Measurements from ENCODE around the gene TRAPPC3. TPM values are rescaled to one million over a fixed set of nuclear protein-coding genes. Genes with fewer than 3 reads are reported as not detected.

TRAPPC3 gene
- total RNA-seq, 1 donor from 2014 or later, result 95.9 TPM

DNA sequence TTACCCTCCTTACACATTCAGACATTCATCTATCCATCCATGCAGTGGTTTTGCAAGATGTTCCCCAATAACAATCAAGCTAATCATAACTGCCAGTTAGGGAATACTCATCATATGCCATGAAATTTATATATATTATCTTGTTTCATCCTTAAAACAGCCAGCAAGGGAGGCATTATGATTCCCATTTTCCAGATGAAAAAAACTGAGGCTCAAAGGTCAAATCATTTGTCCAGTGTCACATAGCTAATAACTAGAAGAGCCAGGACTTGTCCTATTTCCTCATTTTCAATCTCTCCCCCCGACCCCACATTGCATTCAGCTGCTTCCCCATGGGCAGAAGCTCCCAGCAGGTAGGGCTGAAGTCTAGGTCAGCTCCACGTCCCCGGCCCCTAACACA, 17.3 kb downstream of the TRAPPC3 start:
- H3K4me3 ChIP-seq (ENCODE audit: low read depth, low read length), result no peak overlapping the region
- DNase-seq (ENCODE audit: low read depth), result no peak
- TF ChIP-seq, protein P1, sequence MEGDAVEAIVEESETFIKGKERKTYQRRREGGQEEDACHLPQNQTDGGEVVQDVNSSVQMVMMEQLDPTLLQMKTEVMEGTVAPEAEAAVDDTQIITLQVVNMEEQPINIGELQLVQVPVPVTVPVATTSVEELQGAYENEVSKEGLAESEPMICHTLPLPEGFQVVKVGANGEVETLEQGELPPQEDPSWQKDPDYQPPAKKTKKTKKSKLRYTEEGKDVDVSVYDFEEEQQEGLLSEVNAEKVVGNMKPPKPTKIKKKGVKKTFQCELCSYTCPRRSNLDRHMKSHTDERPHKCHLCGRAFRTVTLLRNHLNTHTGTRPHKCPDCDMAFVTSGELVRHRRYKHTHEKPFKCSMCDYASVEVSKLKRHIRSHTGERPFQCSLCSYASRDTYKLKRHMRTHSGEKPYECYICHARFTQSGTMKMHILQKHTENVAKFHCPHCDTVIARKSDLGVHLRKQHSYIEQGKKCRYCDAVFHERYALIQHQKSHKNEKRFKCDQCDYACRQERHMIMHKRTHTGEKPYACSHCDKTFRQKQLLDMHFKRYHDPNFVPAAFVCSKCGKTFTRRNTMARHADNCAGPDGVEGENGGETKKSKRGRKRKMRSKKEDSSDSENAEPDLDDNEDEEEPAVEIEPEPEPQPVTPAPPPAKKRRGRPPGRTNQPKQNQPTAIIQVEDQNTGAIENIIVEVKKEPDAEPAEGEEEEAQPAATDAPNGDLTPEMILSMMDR (conservative IDR thresholded peaks at IDR 0.05; ENCODE audit: low read depth, low read length), result no peak

DNA sequence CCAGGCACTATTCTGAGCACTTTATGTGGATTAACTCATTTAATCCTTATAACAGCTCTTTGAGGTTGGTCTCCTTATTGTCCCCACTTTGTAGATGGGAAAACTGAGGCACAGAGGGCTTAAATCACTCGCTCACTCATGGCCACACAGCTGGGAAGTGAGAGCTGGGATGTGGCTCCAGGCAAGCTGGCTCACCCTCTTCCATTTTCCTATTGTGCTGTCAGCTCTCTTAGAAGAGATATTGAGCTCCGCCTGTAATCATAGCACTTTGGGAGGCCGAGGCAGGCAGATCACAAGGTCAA, 20.4 kb downstream of the TRAPPC3 start:
- H3K4me3 ChIP-seq (ENCODE audit: low read depth, low read length), result no peak overlapping the region
- TF ChIP-seq, protein P1 (conservative IDR thresholded peaks at IDR 0.05; ENCODE audit: low read depth, low read length), result no peak
- DNase-seq (ENCODE audit: low read depth), result no peak

DNA sequence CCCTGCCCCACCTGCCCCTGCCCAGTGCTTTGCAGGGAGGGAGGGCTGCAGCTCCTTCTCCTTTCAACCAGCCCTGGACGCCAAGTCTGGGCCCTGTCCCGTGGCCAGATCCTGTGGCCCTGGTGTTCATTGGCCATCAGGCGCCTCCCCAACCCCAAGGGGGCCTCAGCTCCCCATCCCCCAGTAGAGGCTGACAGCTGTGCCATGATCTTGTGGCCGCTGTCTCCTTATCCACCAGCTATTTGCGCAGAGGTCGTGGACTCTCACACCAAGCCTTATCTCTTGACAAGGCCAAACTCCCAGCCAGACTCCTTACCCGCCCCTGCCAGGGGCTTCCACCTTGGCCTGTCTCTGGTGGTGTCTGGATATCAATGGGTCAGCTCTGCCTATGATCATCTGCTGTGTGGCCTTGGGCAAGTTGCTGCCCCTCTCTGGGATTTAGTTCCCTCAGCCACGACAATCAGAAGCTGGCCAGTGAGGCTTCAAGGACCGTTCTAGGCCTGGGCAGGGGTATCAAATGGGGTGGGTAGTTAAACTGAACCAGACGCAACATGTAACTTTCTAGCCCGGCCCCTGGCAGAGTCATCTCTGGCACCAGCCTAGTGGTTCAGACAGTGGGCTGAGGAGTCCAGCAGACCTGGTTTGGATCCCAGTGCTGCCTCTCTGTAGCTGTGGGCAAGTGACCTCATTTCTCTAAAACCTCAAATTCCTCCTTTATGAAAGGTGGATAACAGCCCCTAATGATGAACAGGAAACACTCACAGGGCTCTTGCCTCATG, 21.0 kb downstream of the TRAPPC3 start:
- no peak for DNase-seq (ENCODE audit: low read depth)
- TF ChIP-seq, protein P1 (conservative IDR thresholded peaks at IDR 0.05; ENCODE audit: low read depth, low read length), result no peak

DNA sequence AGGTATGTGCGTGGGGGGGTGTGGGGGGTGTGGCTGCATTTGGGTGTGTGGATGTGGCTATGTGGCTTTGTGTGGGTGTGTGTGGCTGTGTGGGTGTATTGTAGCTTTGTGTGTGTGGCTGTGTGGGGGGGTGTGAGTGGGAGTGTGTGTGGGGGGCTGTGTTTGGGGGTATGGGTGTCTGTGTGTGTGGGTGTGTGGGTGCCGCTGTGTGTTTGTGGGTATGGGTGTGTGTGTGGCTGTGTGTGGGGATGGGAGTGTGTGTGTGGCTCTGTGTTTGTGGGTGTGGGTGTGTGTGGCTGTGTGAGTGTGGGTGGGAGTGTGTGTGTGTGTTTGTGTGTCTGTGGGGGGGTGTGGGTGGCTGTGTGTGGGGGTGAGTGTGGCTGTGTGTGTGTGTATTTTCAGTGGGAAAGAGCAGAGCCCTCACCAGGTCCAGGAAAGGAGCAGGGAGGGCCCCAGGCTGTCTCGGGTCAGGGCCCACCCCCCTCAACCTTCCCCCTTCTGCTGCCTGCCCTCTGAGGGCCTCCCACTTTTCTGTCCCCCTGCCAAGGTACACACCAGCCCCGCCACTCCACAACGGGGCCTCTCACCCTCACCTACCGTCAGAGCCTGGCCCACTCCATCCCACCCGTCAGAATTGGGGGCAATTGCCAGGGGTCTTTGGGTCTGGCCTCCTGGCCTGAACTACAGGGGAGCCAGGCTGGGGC, 22.3 kb downstream of the TRAPPC3 start:
- TF ChIP-seq, protein P1 (conservative IDR thresholded peaks at IDR 0.05; ENCODE audit: low read depth, low read length), result no peak
- no peak for DNase-seq (ENCODE audit: low read depth)
- no peak overlapping the region for H3K4me3 ChIP-seq (ENCODE audit: low read depth, low read length)

More for the DNA sequence above, 21.0 kb downstream of the TRAPPC3 start:
- H3K4me3 ChIP-seq (ENCODE audit: low read depth, low read length), result no peak overlapping the region

DNA sequence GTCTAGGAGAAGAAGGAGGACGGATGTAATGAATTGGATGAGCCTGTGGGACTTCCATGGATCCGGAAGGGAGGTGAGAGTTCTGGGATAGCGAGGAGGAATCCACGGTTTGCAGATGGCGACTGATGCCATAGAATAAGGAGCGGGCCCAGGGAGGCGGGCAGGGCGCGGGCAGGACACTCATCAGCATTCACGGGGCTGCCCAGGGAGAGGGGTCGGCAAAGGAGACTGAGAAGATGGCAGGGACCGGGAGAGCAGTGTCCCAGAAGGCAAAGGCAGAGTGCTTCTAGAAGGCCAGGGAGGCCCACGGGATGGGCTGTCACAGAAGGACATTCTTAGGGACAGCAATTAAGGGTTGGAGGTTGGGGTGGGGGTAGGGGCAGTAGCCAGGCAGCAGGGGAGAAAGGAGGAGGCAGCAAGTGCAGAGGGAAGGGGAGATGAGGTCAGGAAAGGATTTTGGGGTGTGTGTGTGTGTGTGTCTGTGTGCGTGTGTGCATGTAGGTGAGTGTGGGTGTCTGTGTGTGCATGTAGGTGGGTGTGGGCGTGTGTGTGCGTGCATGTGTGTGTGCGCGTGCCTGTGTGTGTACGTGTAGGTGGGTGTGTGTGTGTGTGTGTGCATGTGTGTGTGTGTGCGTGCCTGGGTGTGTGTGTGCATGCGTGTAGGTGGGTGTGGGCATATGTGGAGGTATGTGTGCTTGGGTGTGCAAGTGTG, 23.1 kb downstream of the TRAPPC3 start:
- no peak overlapping the region for H3K4me3 ChIP-seq (ENCODE audit: low read depth, low read length)
- no peak for DNase-seq (ENCODE audit: low read depth)
- TF ChIP-seq, protein P1 (conservative IDR thresholded peaks at IDR 0.05; ENCODE audit: low read depth, low read length), result no peak

DNA sequence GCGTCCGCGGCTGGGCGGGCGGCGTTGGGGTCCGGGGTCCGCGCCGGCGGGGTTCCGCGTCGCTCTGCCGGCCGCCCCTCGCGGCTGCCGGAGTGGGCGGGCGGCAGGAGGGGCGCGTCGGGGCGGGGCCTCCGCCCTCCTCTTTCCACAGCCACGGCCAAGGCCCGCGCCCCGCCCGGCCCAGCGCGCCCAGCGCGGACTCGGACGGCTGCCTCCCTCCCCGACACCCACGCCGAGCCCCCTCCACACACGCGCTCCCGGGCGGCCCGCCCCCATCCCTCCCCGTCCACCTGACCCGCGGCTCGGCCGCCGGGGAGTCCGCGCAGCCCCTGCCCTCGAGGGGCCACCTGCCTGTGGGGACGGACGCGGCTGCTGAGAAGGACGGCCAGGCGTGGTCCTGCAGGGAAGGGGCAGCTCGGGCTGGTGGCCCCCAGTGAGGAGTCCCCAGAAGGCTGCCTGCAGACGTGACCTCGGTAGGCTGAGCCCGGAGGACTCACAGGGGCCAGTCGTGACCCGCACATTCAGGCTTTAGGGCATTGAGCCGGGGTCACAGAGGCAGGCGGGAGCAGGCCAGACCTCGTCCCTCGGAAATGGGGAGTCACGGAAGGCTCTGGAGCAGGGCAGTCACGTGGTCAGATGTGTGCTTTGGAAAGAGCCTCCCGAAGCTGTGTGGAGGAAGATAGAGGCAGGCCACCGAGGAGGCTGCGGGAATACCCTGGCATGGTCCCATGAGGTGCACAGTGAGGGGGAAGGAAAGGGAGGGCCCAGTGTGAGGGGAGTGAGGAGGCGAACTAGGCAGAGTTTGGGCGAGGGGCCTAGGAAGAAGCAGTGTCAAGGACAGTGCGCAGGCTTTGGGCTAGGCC, 23.9 kb downstream of the TRAPPC3 start, which contains the start of gene COL8A2:
COL8A2 (minus strand) TSS at position 94 of the 863 bp plus-strand sequence. CDS start 24,980 bp downstream, outside the sequence.
- DNase-seq (ENCODE audit: low read depth), result no peak
- TF ChIP-seq, protein P1 (conservative IDR thresholded peaks at IDR 0.05; ENCODE audit: low read depth, low read length), result no peak
- H3K4me3 ChIP-seq (ENCODE audit: low read depth, low read length), result peak within 1 kb of the TSS; percentile 4

Data from epithelial cell of proximal tubule (primary cell).